ENCODE results near the gene PLCB4. TPM values are rescaled to one million over a fixed set of nuclear protein-coding genes. Genes with fewer than 3 reads are reported as not detected.

The PLCB4 gene
- total RNA-seq, 4 donors from 2014 or later, result 20.6 to 45.9 (median 34.2) TPM

DNA sequence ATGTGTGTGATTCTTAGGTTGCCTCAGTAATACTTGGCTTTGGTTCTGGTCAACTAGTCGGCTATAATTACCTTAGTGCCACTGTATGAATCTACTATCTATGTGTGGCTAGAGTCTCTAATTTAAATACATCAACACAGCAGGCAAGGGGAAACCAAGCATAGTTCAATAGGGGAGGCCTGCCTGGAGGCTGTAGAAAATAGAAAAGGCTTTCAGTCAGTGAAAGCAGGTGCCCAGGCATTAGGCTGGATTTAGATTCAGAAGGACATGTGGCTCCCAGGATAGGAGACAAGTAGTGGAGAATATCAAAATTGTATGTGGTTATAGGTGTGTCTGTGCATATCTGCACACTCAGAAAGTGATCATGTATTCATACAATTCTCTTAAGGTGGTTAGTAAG, 330.4 kb downstream of the PLCB4 start:
- no peak for DNase-seq
- no peaks in the 10 kb centered on the region for H3K9me3 ChIP-seq
- no peak overlapping the region for H3K4me3 ChIP-seq
- 67% methylated on average over 1 of the region's 1 CpG; no CpG with 5 or more reads in 1 of the 2 donors for WGBS, 2 donors (ENCODE audit: low coverage in 1 of 2)
- in situ Hi-C loops (cut with MboI; ENCODE audit: low pct_ligation_motif_present in 1 of 4, low pct_unique_long_range_greater_than_20kb in 1 of 4, low sequenced_read_pairs in 3 of 4) (no loop called here), intact Hi-C loops (cut with DNase I; ENCODE audit: low total_unique reads) (no loop called here)
- TF ChIP-seq POLR2A (IDR thresholded peaks at IDR 0.05), result no peak
- TF ChIP-seq POLR2AphosphoS5 (IDR thresholded peaks at IDR 0.05), result no peak
- TF ChIP-seq, protein P1, sequence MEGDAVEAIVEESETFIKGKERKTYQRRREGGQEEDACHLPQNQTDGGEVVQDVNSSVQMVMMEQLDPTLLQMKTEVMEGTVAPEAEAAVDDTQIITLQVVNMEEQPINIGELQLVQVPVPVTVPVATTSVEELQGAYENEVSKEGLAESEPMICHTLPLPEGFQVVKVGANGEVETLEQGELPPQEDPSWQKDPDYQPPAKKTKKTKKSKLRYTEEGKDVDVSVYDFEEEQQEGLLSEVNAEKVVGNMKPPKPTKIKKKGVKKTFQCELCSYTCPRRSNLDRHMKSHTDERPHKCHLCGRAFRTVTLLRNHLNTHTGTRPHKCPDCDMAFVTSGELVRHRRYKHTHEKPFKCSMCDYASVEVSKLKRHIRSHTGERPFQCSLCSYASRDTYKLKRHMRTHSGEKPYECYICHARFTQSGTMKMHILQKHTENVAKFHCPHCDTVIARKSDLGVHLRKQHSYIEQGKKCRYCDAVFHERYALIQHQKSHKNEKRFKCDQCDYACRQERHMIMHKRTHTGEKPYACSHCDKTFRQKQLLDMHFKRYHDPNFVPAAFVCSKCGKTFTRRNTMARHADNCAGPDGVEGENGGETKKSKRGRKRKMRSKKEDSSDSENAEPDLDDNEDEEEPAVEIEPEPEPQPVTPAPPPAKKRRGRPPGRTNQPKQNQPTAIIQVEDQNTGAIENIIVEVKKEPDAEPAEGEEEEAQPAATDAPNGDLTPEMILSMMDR (IDR thresholded peaks at IDR 0.05), result no peak
- no peak for TF ChIP-seq EP300 (IDR thresholded peaks at IDR 0.05; ENCODE audit: low read depth)
- no peaks in the 10 kb centered on the region for H3K27me3 ChIP-seq
- no peak overlapping the region for H3K27ac ChIP-seq
- peaks cover 0 to 17% (median 7%) of the 10 kb centered on the region in 4 donors for H3K36me3 ChIP-seq
- H3K4me1 ChIP-seq, result no peaks in the 10 kb centered on the region

- no peak overlapping the region for H3K27ac ChIP-seq
- no peaks in the 10 kb centered on the region for H3K27me3 ChIP-seq
- no peak for DNase-seq
- TF ChIP-seq EP300 (IDR thresholded peaks at IDR 0.05; ENCODE audit: low read depth) (no peak), POLR2AphosphoS5 (IDR thresholded peaks at IDR 0.05) (no peak)
- TF ChIP-seq, protein P1 (IDR thresholded peaks at IDR 0.05), result no peak
- no peaks in the 10 kb centered on the region for H3K4me1 ChIP-seq
- intact Hi-C loops (cut with DNase I; ENCODE audit: low total_unique reads) (no loop called here), in situ Hi-C loops (cut with MboI; ENCODE audit: low pct_ligation_motif_present in 1 of 4, low pct_unique_long_range_greater_than_20kb in 1 of 4, low sequenced_read_pairs in 3 of 4) (loop anchor here in 2 of 4 donors (10.0 to 25.0 kb wide), 2 partner anchors 204 to 512 kb away; no protein-coding TSS in a partner anchor)
- no peak overlapping the region for H3K4me3 ChIP-seq
- WGBS, 2 donors (ENCODE audit: low coverage in 1 of 2), result 63 to 72% methylated on average over 3 to 4 of the region's 4 CpGs
- H3K9me3 ChIP-seq, result no peaks in the 10 kb centered on the region
- peaks cover 0 to 17% (median 4%) of the 10 kb centered on the region in 4 donors for H3K36me3 ChIP-seq
Measured at GRCh38 chr20:9400171-9401025, 331.5 kb downstream of the PLCB4 start.

GRCh38 chr20:9401371-9401770, 332.5 kb downstream of the PLCB4 start:
- intact Hi-C loops (cut with DNase I; ENCODE audit: low total_unique reads), result no loop called here
- Histone ChIP-seq H3K27ac (no peak overlapping the region), H3K9me3 (no peaks in the 10 kb centered on the region), H3K4me1 (no peaks in the 10 kb centered on the region), H3K36me3 (peaks cover 0 to 17% (median 0%) of the 10 kb centered on the region in 4 donors), H3K4me3 (no peak overlapping the region), H3K27me3 (no peaks in the 10 kb centered on the region)
- WGBS, 2 donors (ENCODE audit: low coverage in 1 of 2), result 69 to 71% methylated on average over 3 of the region's 3 CpGs
- in situ Hi-C loops (cut with MboI; ENCODE audit: low pct_ligation_motif_present in 1 of 4, low pct_unique_long_range_greater_than_20kb in 1 of 4, low sequenced_read_pairs in 3 of 4), result loop anchor here in 2 of 4 donors (10.0 to 25.0 kb wide), 2 partner anchors 203 to 511 kb away; no protein-coding TSS in a partner anchor
- TF ChIP-seq POLR2AphosphoS5 (IDR thresholded peaks at IDR 0.05) (no peak), EP300 (IDR thresholded peaks at IDR 0.05; ENCODE audit: low read depth) (no peak), POLR2A (IDR thresholded peaks at IDR 0.05) (no peak)
- TF ChIP-seq, protein P1 (IDR thresholded peaks at IDR 0.05), result no peak
- no peak for DNase-seq

GRCh38 chr20:9402141-9402540, 333.3 kb downstream of the PLCB4 start:
- no peak for DNase-seq
- Histone ChIP-seq H3K27ac (no peak overlapping the region), H3K4me1 (no peaks in the 10 kb centered on the region), H3K36me3 (peaks cover 0 to 17% (median 0%) of the 10 kb centered on the region in 4 donors), H3K9me3 (no peaks in the 10 kb centered on the region), H3K27me3 (no peaks in the 10 kb centered on the region), H3K4me3 (no peak overlapping the region)
- in situ Hi-C loops (cut with MboI; ENCODE audit: low pct_ligation_motif_present in 1 of 4, low pct_unique_long_range_greater_than_20kb in 1 of 4, low sequenced_read_pairs in 3 of 4), result loop anchor here in 2 of 4 donors (10.0 to 25.0 kb wide), 2 partner anchors 203 to 510 kb away; no protein-coding TSS in a partner anchor
- intact Hi-C loops (cut with DNase I; ENCODE audit: low total_unique reads), result no loop called here
- WGBS, 2 donors (ENCODE audit: low coverage in 1 of 2), result 88 to 95% methylated on average over 6 of the region's 6 CpGs
- TF ChIP-seq EP300 (IDR thresholded peaks at IDR 0.05; ENCODE audit: low read depth) (no peak), POLR2AphosphoS5 (IDR thresholded peaks at IDR 0.05) (no peak), POLR2A (IDR thresholded peaks at IDR 0.05) (no peak)
- TF ChIP-seq, protein P1 (IDR thresholded peaks at IDR 0.05), result no peak

Data from transverse colon (tissue), 4 donors.